Activated naive CD4-positive, alpha-beta T cell treated with Interleukin-2 at 50 U/mL for 16 hours (primary cell): ENCODE results near the gene ZNF319.
"Not testable (repeated sequence)": the region's sequence is repeated elsewhere in the genome, so short reads cannot be mapped to it uniquely, and the experiment has no call there.

Experiments used
- DNase-seq: peaks from one replicate; pipeline ENCODE4 v3.0.0-alpha.2; 2020

Gene ZNF319

GRCh38 chr16:58020628-58021521 is 20.4 kb upstream of the ZNF319 start:
- peak; percentile 62 for DNase-seq

- no peak for DNase-seq
Measured at GRCh38 chr16:58019866-58020538, 19.5 kb upstream of the ZNF319 start.

- DNase-seq = no peak
Measured at GRCh38 chr16:58018803-58019202, 18.3 kb upstream of the ZNF319 start.

GRCh38 chr16:58016840-58017446 is 16.5 kb upstream of the ZNF319 start:
- no peak for DNase-seq

- no peak for DNase-seq
Measured at GRCh38 chr16:58013201-58013956, 12.9 kb upstream of the ZNF319 start.

GRCh38 chr16:58012481-58012880 is 12.0 kb upstream of the ZNF319 start:
- DNase-seq = no peak

GRCh38 chr16:58011652-58012051 is 11.2 kb upstream of the ZNF319 start:
- DNase-seq = no peak

GRCh38 chr16:58010886-58011285 is 10.4 kb upstream of the ZNF319 start:
- DNase-seq = no peak

- DNase-seq = no peak
Measured at GRCh38 chr16:58009856-58010416, 9.5 kb upstream of the ZNF319 start.

GRCh38 chr16:58004736-58005135 is 4.3 kb upstream of the ZNF319 start:
- not testable (repeated sequence) for DNase-seq

GRCh38 chr16:58002936-58003335 is 2.5 kb upstream of the ZNF319 start:
- DNase-seq = no peak

- no peak for DNase-seq
Measured at GRCh38 chr16:58002416-58002800, 1.9 kb upstream of the ZNF319 start.

GRCh38 chr16:58001781-58002415 is 1.4 kb upstream of the ZNF319 start:
- no peak for DNase-seq

- peak; percentile 84 for DNase-seq
Measured at GRCh38 chr16:58000706-58001676, 519 bp upstream of the ZNF319 start, which contains the start of gene USB1. Gene USB1, plus strand, starts transcription at chr16:58001407. Its CDS starts 77 bp downstream, at chr16:58001484.

GRCh38 chr16:57999366-57999970 is 1.0 kb downstream of the ZNF319 start:
- DNase-seq = peak; percentile 38

GRCh38 chr16:57998992-57999365 is 1.5 kb downstream of the ZNF319 start:
- DNase-seq = no peak

GRCh38 chr16:57998486-57998885 is 2.0 kb downstream of the ZNF319 start:
- peak; percentile 61 for DNase-seq

GRCh38 chr16:57997528-57998265 is 2.8 kb downstream of the ZNF319 start:
- DNase-seq = no peak

GRCh38 chr16:57997176-57997527 is 3.3 kb downstream of the ZNF319 start:
- no peak for DNase-seq
